Measurements from ENCODE around the gene CRTC2. TPM values are rescaled to one million over a fixed set of nuclear protein-coding genes. Genes with fewer than 3 reads are reported as not detected.

Gene CRTC2
- total RNA-seq, 1 experiment from 2014 or later: 45.7 TPM

- Mint-ChIP-seq H3K36me3 (ENCODE audit: insufficient read depth in 1 of 3, low read depth in 3 of 3) (peaks cover 2 to 12% (median 12%) of the 10 kb centered on the region in 3 experiments; a peak in 6 of 7 replicates), H3K27ac (no peak overlapping the region), H3K4me3 (no peak overlapping the region), H3K27me3 (ENCODE audit: low read depth) (no peaks in the 10 kb centered on the region), H3K4me1 (peaks cover 4 to 7% of the 10 kb centered on the region in 2 experiments), H3K9me3 (no peaks in the 10 kb centered on the region)
- no peak for TF ChIP-seq CTCF (conservative IDR thresholded peaks at IDR 0.05)
- Histone ChIP-seq H4K5ac (ENCODE audit: insufficient read length, low read depth, low read length) (no peak overlapping the region), H2BK20ac (ENCODE audit: low read depth, low read length, poor library complexity, severe bottlenecking) (no peak overlapping the region), H3K79me1 (ENCODE audit: insufficient read depth, low read depth, low read length, poor library complexity, severe bottlenecking) (no peaks in the 10 kb centered on the region), H2BK15ac (ENCODE audit: low read depth, low read length) (no peak overlapping the region), H3K56ac (ENCODE audit: insufficient read length, low read depth, low read length) (no peak overlapping the region), H3K23me2 (ENCODE audit: insufficient read length, low read depth, low read length, poor library complexity, severe bottlenecking) (peaks cover 14% of the 10 kb centered on the region), H3K9ac (ENCODE audit: extremely low read depth, insufficient read length, low read length) (no peak overlapping the region), H3K27me3 (ENCODE audit: insufficient read depth, low read length) (no peaks in the 10 kb centered on the region), H3K27ac (ENCODE audit: insufficient read length, low read depth, low read length) (no peak overlapping the region), H2BK12ac (ENCODE audit: insufficient read length, low read depth, low read length) (no peak overlapping the region), H2BK120ac (ENCODE audit: low read depth, low read length, poor library complexity, severe bottlenecking) (no peak overlapping the region), H2AK5ac (ENCODE audit: insufficient read length, low read length) (no peak overlapping the region), H3K9me3 (ENCODE audit: control insufficient read depth, low read depth, low read length) (no peaks in the 10 kb centered on the region), H3K4me1 (ENCODE audit: insufficient read depth, low read length) (no peaks in the 10 kb centered on the region), H3T11ph (ENCODE audit: low read length) (no peak overlapping the region), H3K4me2 (ENCODE audit: insufficient read depth, insufficient read length, low read length) (no peak overlapping the region), H3K4ac (ENCODE audit: low read depth, low read length) (no peak overlapping the region), H3K79me2 (ENCODE audit: insufficient read depth, low read length) (peaks cover 6% of the 10 kb centered on the region; the same call in 1 of the 2 replicates), H3K18ac (ENCODE audit: insufficient read length, low read depth, low read length) (no peak overlapping the region), H2BK5ac (ENCODE audit: insufficient read length, low read length) (no peak overlapping the region), H4K8ac (replicated peaks; ENCODE audit: insufficient read length, low read depth, low read length) (no peak overlapping the region), H3K14ac (ENCODE audit: insufficient read depth, low read length) (no peak overlapping the region), H4K91ac (ENCODE audit: insufficient read length, low read depth, low read length) (no peak overlapping the region), H4K20me1 (ENCODE audit: control insufficient read depth, insufficient read depth, insufficient read length) (peaks cover 4% of the 10 kb centered on the region), H2AFZ (ENCODE audit: low read length) (no peak overlapping the region), H3K23ac (ENCODE audit: insufficient read length, low read depth, low read length) (no peak overlapping the region)
- DNase-seq: no peak
- WGBS (ENCODE audit: extremely low coverage, insufficient read length, low lambda C conversion rate): no CpG with 5 or more reads among the region's 4 CpGs
Measured at GRCh38 chr1:153926405-153926804, 32.0 kb downstream of the CRTC2 start.
